Esophagus muscularis mucosa (tissue), 4 donors: ENCODE results near the gene MOB2. TPM values are rescaled to one million over a fixed set of nuclear protein-coding genes. Genes with fewer than 3 reads are reported as not detected.

Experiments
- DNase-seq: peaks from one replicate; pipeline ENCODE4 v3.0.0-alpha.2; 2017; ENCODE audit errors: extremely low spot score
- H3K27ac ChIP-seq, 4 donors: fragments of 200-600 bp; sonication (generic); replicated peaks in 1 of 4; 1 replicate in 3 of 4; 2 replicates in 1 of 4; pipeline ENCODE4 v1.5.1; 2016 to 2019; ENCODE audit warnings: mild to moderate bottlenecking in 1 of 4
- H3K27me3 ChIP-seq, 4 donors: fragments of 200-600 bp; sonication (generic); one replicate each; pipeline versions ENCODE4 v1.5.1 to v1.6.0; 2016 to 2019
- H3K36me3 ChIP-seq, 4 donors: fragments of 200-600 bp; sonication (generic); one replicate each; pipeline ENCODE4 v1.5.1; 2016 to 2019
- H3K4me1 ChIP-seq, 4 donors: fragments of 200-600 bp; sonication (generic); one replicate each; pipeline ENCODE4 v1.5.1; 2016 to 2019
- H3K4me3 ChIP-seq, 4 donors: fragments of 200-600 bp; sonication (generic); 1 replicate in 2 of 4; 2 replicates in 2 of 4; pipeline ENCODE4 v1.5.1; 2016 to 2019; ENCODE audit warnings: mild to moderate bottlenecking in 4 of 4, moderate library complexity in 1 of 4
- H3K9me3 ChIP-seq, 4 donors: fragments of 200-600 bp; sonication (generic); 1 replicate in 3 of 4; 2 replicates in 1 of 4; pipeline ENCODE4 v1.5.1; 2016 to 2019
- EP300 ChIP-seq: sonication (generic); formaldehyde crosslinking; IDR thresholded peaks from one replicate; pipeline ENCODE4 v1.6.1; 2017; ENCODE audit warnings: antibody characterized with exemption
- POLR2A ChIP-seq: fragments of 450-650 bp; IDR thresholded peaks from one replicate; pipeline ENCODE4 v1.6.1; 2017; ENCODE audit warnings: antibody characterized with exemption, moderate library complexity, mild to moderate bottlenecking, low read depth
- POLR2AphosphoS5 ChIP-seq, 2 donors: sonication (generic); formaldehyde crosslinking; IDR thresholded peaks; one replicate each; pipeline ENCODE4 v1.6.1; 2017; ENCODE audit warnings: antibody characterized with exemption in 2 of 2
- WGBS: methylation state at CpG from one replicate; pipeline ENCODE4 v1.1.5; 2018; 5-methylcytosine and 5-hydroxymethylcytosine counted together
- intact Hi-C: fragments of 100-400 bp; cut with DNase I; formaldehyde crosslinking; loops from one replicate; pipeline ENCODE4 v1.15.1; 2023
- total RNA-seq, 4 donors: library from RNA; depleted of rRNA; stranded (reverse); fragments of >200 nt; gene quantifications; one replicate each; pipeline versions ENCODE4 v1.1.0 to v1.2.1, GENCODE V29; 2016
- TF ChIP-seq, protein P1 (sequence below), 3 experiments: fragments of 200-600 bp in 2 of 3; fragments of 450-650 bp in 1 of 3; sonication (generic) in 2 of 3; IDR thresholded peaks; one replicate each; pipeline ENCODE4 v1.5.1; 2017 to 2019; ENCODE audit warnings: antibody characterized with exemption in 3 of 3, mild to moderate bottlenecking in 2 of 3, moderate library complexity in 1 of 3

The MOB2 gene
- total RNA-seq, 4 donors from 2014 or later, result 66.6 to 115 (median 89.5) TPM

DNA sequence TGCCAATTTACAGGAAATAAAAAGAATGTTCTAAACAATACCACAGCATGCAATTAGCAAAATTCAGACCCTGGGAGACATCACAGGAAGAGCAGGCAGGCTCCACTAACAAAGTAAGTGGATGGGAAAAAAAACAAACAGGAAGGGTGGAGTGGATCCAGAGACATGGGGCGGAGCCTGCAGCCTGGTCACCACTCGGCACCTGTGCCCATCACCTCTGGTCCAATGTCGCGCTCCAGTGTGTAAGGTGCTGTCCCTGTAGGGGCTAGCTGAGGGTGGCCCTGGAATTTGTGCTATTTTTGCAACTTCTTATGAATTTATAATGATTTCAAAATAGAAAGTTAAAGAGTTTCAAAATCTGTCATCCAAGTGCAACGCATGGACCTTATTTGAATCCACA, 11.0 kb upstream of the MOB2 start:
- 85% methylated on average over 5 of the region's 5 CpGs for WGBS
- no peaks in the 10 kb centered on the region for H3K27me3 ChIP-seq
- TF ChIP-seq POLR2A, result no peak
- no peak overlapping the region for H3K4me3 ChIP-seq
- no peak overlapping the region for H3K27ac ChIP-seq
- H3K36me3 ChIP-seq, result peaks cover 0 to 16% (median 6%) of the 10 kb centered on the region in 4 donors
- no peak for DNase-seq
- peaks cover 42 to 56% (median 55%) of the 10 kb centered on the region in 4 donors for H3K4me1 ChIP-seq
- no peaks in the 10 kb centered on the region for H3K9me3 ChIP-seq
- intact Hi-C loops, result no loop called here

DNA sequence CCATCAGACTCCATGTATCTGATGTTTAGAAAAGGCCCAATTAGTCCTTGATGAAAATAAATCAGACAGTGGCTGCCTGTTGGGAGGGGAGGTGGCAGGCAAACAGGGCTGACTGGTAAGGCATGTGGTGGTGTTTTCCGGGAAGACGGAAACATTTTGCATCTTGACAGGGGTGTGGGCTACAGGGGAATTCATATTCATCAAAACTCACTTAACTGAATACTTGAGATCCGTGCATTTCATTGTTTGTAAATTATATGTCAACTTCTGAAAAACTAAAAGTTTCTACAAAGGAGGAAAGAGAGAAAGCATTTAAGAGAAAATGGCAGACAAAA, 10.1 kb upstream of the MOB2 start:
- DNase-seq, result no peak

DNA sequence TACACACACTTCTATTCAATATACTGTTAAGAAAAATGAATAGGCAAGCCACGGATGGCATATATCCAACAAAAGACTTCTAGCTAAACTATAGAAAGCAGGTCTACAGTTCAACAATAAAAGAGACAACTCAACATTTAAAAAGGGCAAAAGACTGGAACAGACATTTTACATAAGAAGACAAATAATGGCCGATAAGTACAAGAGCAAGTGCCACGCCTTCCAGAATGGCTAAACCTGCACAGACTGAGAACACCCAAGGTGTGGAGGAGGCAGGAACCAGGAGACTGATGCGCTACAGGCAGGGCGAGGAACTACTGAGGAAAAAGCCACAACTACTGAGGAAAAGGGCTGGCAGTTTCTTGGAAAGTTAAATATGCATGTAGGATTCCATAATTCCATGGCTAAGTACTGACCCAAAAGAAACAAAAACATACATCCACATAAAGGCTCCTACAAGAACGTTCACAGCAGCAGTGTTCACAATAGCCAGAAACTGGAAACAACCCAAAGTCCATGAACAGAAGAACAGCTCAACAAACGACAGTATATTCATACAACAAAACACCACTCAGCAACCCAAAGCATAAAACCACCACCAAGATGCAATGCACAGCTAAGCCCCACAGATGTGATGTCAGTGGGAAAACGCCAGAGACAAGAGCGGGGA, 9.6 kb upstream of the MOB2 start:
- no peak for DNase-seq
- Histone ChIP-seq H3K36me3 (peaks cover 0 to 16% (median 6%) of the 10 kb centered on the region in 4 donors), H3K9me3 (no peaks in the 10 kb centered on the region), H3K4me1 (peaks cover 33 to 52% (median 45%) of the 10 kb centered on the region in 4 donors), H3K27me3 (no peaks in the 10 kb centered on the region), H3K27ac (peak overlapping the region in 1 of 4 donors; percentile 28), H3K4me3 (no peak overlapping the region)
- no peak for TF ChIP-seq POLR2AphosphoS5 (IDR thresholded peaks at IDR 0.05)
- TF ChIP-seq EP300, result no peak
- no peak for TF ChIP-seq POLR2A
- TF ChIP-seq, protein P1, sequence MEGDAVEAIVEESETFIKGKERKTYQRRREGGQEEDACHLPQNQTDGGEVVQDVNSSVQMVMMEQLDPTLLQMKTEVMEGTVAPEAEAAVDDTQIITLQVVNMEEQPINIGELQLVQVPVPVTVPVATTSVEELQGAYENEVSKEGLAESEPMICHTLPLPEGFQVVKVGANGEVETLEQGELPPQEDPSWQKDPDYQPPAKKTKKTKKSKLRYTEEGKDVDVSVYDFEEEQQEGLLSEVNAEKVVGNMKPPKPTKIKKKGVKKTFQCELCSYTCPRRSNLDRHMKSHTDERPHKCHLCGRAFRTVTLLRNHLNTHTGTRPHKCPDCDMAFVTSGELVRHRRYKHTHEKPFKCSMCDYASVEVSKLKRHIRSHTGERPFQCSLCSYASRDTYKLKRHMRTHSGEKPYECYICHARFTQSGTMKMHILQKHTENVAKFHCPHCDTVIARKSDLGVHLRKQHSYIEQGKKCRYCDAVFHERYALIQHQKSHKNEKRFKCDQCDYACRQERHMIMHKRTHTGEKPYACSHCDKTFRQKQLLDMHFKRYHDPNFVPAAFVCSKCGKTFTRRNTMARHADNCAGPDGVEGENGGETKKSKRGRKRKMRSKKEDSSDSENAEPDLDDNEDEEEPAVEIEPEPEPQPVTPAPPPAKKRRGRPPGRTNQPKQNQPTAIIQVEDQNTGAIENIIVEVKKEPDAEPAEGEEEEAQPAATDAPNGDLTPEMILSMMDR (IDR thresholded peaks at IDR 0.05), result no peak
- intact Hi-C loops, result no loop called here
- WGBS, result 77% methylated on average over 9 of the region's 9 CpGs

More for the DNA sequence above, 10.1 kb upstream of the MOB2 start:
- Histone ChIP-seq H3K9me3 (no peaks in the 10 kb centered on the region), H3K4me3 (no peak overlapping the region), H3K4me1 (peaks cover 37 to 56% (median 50%) of the 10 kb centered on the region in 4 donors), H3K27me3 (no peaks in the 10 kb centered on the region), H3K27ac (peak overlapping the region in 1 of 4 donors; percentile 28), H3K36me3 (peaks cover 0 to 16% (median 6%) of the 10 kb centered on the region in 4 donors)
- intact Hi-C loops, result no loop called here
- 50% methylated on average over 3 of the region's 3 CpGs for WGBS
- TF ChIP-seq POLR2A (no peak), EP300 (no peak), POLR2AphosphoS5 (IDR thresholded peaks at IDR 0.05) (no peak)
- TF ChIP-seq, protein P1 (IDR thresholded peaks at IDR 0.05), result no peak

DNA sequence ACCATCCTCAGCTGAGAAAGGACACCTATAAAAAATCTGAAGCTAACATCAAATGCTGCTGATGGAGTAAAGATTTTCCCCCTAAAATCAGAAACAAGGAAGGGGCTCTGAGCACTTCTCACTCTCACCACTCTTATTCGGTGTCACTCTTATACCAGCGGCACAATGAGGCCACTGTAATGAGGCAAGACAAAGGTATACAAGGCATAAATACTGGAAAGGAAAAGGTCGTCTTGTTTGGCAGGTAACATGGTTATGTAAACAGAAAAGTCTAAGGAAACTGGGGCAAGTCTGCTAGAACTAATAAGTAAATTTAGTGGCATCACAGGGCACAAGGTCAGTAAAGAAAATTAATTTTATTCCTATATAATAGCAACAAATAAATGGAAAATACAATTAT, 8.1 kb upstream of the MOB2 start:
- Histone ChIP-seq H3K27ac (no peak overlapping the region), H3K4me1 (peaks cover 25 to 48% (median 35%) of the 10 kb centered on the region in 4 donors), H3K9me3 (no peaks in the 10 kb centered on the region), H3K36me3 (peaks cover 0 to 7% (median 3%) of the 10 kb centered on the region in 4 donors), H3K27me3 (no peaks in the 10 kb centered on the region), H3K4me3 (no peak overlapping the region)
- DNase-seq, result no peak
- TF ChIP-seq POLR2A (no peak), POLR2AphosphoS5 (IDR thresholded peaks at IDR 0.05) (no peak), EP300 (no peak)
- TF ChIP-seq, protein P1 (IDR thresholded peaks at IDR 0.05), result no peak
- WGBS, result 94% methylated on average over 3 of the region's 3 CpGs
- intact Hi-C loops, result no loop called here

DNA sequence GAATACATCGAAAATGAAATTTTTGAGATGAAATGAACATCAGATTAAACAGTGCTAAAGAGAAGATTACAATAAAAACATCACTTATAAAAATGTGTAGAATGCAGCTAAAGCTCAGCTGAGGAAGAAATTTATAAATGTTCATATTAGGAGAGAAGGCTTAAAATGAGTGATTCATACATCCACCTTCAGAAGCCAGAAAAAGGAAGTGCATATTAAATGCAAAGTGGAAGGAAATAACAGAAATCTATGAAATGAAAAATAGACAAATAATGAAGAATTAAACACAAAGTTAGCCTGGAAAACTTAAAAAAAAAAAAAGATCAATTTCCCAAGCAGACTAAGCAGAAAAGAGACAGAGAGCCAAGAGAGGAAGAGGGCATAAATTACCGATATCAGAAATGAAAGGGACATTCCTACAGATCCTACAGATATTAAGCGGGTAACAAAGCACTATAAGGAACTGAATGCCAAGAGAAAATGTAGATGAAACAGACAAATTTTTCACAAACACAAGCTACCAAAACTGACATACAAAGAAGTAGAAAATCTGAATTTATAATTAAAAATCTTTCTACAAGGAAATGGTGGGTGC, 7.2 kb upstream of the MOB2 start:
- 96% methylated on average over 3 of the region's 3 CpGs for WGBS
- no peaks in the 10 kb centered on the region for H3K27me3 ChIP-seq
- peaks cover 33 to 57% (median 44%) of the 10 kb centered on the region in 4 donors for H3K4me1 ChIP-seq
- TF ChIP-seq POLR2A, result no peak
- H3K9me3 ChIP-seq, result no peaks in the 10 kb centered on the region
- no peak overlapping the region for H3K4me3 ChIP-seq
- intact Hi-C loops, result no loop called here
- DNase-seq, result no peak
- no peaks in the 10 kb centered on the region for H3K36me3 ChIP-seq
- no peak overlapping the region for H3K27ac ChIP-seq
